ENCODE data around the gene ATG7.

GRCh38 chr3:11588755-11589154 lies 316.6 kb downstream of the ATG7 start:
- TF ChIP-seq ZNF777 (tag by site-specific recombination; IDR thresholded peaks at IDR 0.05; ENCODE audit: borderline replicate concordance) (no peak), CTCF (tag by site-specific recombination; IDR thresholded peaks at IDR 0.05) (no peak), ZNF350 (tag by site-specific recombination; IDR thresholded peaks at IDR 0.05) (no peak), ZNF510 (tag by site-specific recombination; IDR thresholded peaks at IDR 0.05; ENCODE audit: insufficient replicate concordance) (no peak)
